ENCODE data around the gene RUNDC3A.

The RUNDC3A gene

GRCh38 chr17:44283344-44284023 is 24.9 kb upstream of the RUNDC3A start:
- no peak for DNase-seq (ENCODE audit: low read depth in 3 of 3)

DNA sequence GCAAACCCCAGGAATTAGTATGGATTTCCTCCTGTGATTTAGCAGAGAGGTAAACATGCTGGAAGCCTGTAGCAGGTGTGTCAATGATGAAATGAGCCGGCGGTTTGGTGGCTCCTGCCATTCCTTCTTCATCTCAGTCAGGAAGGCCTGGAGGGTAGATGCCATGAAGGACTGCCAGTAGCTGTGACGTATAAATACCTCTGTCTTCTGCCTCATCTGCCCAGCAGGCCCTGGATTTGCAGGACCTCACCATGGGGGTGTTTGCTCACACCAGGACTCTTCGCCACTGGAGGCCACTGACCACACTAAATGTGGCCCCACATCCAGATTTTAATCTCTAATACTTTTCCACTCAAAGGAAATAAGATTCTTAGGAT is 24.4 kb upstream of the RUNDC3A start:
- no peak for DNase-seq (ENCODE audit: low read depth in 3 of 3)

DNA sequence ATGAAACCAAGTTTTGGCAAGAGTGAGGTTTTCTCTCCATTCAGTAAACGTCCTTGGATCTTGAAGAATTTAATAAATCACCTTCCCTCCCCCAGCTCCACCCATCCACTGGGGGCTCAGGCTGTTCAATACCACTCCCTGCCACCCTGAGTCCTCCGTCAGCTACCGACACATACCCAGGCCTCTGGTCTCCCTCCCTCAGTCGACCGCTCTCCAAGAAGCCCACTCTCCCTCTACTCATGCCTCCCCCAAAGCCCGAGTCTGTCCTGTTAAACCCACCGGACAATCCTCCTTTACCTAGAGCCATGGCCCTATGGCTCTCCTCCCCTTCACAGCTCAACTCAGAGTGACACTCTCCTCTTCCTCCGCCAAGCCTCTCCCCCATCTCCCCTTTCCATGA is 20.8 kb upstream of the RUNDC3A start:
- no peak for DNase-seq (ENCODE audit: low read depth in 3 of 3)

DNA sequence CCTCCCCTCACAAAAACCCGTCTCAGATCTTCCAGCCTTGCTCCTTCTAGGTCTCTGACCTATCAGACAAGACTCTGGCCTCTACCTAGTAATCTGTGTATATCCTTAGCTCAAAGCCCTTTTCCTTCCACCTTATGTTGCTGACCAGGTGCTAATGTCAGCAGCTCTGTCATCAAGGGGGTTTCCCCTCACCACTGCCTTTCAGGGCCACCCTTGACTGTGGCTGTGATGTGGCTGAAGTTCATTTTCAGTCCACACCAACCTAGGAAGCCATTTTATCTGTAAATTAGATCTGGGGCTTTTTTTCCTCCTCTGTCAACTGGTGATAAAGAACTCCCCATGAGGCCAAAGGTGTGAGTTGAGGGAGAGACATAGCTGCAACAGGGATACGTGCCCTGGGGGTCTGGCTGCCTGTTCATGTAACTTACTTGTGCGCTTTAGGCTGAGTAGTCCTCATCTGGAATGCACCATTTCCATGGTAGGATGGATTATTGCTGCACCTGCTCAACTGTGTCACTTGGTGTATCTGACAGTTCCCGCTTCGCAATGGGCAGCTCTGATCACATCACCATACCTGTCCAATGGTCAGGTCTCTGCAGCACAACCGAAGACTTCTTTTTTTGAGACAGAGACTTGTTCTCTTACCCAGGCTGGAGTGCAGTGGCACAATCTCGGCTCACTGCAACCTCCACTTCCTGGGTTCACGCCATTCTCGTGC is 14.7 kb upstream of the RUNDC3A start:
- DNase-seq (ENCODE audit: low read depth in 3 of 3): no peak

DNA sequence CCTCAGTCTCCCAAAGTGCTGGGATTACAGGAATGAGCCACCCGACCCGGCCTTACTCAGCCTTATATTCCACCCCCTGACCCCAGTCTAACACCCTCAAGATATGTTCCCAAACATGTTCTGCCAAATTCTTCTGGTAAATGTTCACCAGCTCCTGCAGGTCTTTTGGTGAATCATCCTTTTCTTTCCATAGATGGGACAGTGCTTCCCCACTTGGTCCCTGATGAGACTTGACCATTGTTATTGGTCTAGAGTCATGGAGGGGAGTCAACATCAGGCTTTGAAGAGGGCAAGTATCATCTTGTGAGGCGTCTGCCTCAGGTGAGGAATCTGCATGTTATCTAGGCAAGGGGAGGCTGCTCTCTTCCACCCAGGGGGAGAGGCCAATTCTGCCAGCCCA is 10.4 kb upstream of the RUNDC3A start:
- DNase-seq (ENCODE audit: low read depth in 3 of 3): no peak

DNA sequence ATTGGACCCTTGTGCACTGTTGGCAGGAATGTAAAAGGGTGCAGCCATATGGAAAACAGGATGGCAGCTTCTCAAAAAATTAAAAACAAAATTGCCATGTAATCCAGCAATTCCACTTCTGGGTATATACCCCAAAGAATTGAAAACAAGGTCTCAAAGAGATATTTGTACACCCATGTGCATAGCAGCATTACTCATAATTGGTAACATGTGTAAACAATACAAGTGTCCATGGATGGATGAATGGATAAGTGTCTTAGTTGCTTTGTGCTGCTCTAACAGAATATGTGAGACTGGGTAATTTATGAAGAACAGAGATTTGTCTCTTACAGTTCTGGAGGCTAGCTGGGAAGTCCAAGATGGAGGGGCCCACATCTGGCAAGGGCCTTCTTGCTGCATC is 3.8 kb upstream of the RUNDC3A start:
- no peak for DNase-seq (ENCODE audit: low read depth in 3 of 3)

DNA sequence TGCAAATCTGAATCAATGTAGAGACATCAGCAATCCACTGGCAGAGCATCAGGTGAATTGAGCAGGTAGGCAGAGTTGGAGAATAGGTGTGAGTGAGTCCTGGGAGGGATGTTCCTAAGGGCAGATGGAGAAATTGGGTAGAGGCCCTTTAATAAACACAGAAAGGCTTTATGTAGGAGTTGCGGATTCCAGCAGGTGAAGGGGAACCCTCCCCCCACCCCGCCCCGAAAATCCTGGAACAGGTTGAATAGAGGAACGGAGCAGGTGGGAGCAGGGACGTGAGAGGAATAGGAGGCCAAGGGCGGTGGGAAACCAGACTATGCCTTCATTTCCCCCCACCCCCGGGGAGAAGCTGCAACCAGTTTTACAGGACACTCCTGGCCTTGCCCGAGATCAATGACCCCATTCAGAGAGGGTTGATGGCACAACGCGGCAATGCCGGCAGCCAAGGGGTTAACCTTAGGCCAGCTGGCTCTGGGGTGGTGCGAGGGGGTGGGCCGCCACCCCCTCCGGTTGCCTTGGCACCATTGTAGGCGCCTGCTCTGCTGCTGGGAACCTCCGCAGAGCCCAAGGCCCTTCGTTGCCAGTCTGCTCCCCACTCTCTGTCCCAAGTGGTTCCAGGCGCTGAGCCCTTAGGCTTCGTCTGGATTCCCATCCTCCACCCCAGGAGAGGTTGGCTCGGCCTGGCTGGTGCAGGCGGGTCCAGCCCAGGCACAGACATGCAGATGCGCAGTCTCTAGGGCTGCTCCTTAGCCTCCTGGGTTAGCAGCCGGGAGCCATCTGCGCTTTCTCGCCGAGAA is 814 bp upstream of the RUNDC3A start:
- DNase-seq (ENCODE audit: low read depth in 3 of 3): no peak

DNA sequence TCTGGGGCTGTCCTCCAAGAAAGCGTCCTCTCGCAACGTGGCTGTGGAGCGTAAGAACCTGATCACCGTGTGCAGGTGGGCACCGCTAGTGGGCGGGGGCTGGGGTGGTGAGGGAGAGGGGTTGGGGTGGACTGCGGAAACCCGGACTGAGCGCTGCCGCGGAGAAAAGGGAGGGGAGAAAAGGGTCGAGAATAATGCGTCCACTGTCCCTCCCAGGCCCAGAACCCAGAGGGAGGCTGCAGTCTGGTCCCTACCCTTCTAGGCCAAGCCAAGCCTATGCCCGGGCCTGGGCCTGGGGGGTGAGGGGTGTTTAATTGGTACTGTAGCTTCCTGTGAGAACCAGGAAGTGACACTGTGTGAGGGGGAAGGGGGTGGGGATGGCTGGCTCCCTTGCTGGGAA is 464 bp downstream of the RUNDC3A start:
- no peak for DNase-seq (ENCODE audit: low read depth in 3 of 3)

DNA sequence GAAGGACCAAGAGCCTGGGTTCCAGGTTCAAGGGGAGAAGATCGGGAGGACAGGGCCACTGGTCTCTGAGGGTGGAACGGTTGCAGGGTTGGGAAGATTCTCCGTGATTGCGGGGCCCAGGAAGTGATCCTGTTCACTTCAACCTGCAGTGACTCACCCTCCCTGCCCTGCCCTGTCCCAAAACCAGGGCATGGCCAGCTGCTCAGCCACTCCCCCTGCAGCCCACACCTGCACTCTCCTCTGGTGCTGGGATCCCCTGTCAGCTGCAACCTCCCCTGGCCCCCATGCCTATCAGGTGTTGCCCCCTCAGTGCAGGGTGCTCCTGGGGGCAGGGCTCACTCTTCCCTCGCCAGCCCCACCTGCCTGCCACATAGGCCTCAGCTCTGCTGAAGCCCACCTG is 1.1 kb downstream of the RUNDC3A start:
- DNase-seq (ENCODE audit: low read depth in 3 of 3): no peak

GRCh38 chr17:44310188-44310587 is 1.8 kb downstream of the RUNDC3A start:
- no peak for DNase-seq (ENCODE audit: low read depth in 3 of 3)

DNA sequence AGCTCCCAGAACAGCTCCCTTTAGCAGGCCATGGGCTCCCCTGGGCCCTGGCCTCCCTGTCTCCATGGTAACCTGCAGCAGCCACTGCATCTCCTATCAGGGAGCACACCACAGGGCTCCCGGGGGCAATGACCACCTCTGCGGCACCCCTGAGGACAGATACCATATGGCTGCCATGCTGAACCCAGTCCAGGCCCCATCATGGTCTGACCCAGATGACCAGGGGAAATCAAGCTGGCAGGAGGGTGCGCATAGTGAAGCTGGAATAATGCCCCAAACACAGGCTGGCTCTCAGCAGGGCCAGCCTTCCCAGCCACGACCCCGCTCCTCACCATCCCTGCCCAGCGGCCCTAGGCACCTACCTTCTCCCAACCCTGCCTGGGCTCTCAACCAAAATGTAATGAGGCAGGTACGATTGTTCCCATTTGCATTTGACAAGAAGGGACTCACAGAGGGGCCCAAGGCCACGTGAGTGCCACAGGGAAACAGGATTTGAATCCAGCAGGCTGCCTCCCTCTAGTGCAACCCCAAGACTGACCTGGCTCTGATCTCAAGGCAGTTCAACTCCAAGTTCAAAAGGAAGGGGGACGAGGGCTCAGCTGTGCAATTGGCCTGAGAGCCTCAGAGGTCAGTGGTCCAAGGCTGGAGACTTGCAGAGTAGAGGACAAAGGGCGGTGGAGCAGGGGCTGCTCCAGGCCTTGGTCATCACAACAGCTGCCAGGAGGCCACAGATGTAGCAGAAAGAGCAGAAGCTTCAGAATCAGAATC is 2.4 kb downstream of the RUNDC3A start:
- no peak for DNase-seq (ENCODE audit: low read depth in 3 of 3)

DNA sequence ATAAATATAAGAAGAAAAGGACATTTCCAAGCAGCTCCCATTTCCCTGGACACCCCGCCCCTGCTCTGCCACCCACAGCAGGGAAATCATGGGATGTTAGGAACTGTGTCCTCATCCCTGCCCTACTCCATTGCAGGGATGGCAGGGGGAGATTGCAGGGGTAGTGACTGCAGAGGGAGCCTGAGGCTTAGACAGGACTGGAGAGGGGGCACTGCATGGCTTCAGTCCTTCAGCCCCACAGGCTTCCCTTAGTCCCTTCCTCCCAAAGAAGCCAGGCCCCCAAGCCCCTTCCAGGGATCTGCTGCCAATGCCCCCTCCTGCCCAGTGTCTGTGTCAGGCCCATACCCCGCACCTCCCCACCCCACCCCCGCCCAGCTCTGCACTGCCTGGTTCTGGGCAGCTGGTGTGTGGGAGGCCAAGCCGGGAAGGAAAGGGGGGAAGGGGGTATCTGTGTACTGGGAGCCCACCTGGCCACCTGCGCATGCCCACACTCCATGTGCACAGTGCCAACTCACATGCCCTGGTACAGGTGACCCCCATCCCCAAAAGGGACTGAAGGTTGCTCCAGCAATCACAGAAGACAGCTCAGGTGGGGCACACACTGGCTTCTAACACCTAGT is 3.3 kb downstream of the RUNDC3A start:
- DNase-seq (ENCODE audit: low read depth in 3 of 3): no peak

- no peak for DNase-seq (ENCODE audit: low read depth in 3 of 3)
Measured at GRCh38 chr17:44312396-44313104, 4.1 kb downstream of the RUNDC3A start.

- DNase-seq (ENCODE audit: low read depth in 3 of 3): no peak
Measured at GRCh38 chr17:44314031-44314430, 5.6 kb downstream of the RUNDC3A start.

GRCh38 chr17:44314524-44314868 is 6.1 kb downstream of the RUNDC3A start:
- DNase-seq (ENCODE audit: low read depth in 3 of 3): no peak

- DNase-seq (ENCODE audit: low read depth in 3 of 3): peak in 2 of 3 donors; percentile 29 to 47
Measured at GRCh38 chr17:44314869-44315661, 6.7 kb downstream of the RUNDC3A start.

DNA sequence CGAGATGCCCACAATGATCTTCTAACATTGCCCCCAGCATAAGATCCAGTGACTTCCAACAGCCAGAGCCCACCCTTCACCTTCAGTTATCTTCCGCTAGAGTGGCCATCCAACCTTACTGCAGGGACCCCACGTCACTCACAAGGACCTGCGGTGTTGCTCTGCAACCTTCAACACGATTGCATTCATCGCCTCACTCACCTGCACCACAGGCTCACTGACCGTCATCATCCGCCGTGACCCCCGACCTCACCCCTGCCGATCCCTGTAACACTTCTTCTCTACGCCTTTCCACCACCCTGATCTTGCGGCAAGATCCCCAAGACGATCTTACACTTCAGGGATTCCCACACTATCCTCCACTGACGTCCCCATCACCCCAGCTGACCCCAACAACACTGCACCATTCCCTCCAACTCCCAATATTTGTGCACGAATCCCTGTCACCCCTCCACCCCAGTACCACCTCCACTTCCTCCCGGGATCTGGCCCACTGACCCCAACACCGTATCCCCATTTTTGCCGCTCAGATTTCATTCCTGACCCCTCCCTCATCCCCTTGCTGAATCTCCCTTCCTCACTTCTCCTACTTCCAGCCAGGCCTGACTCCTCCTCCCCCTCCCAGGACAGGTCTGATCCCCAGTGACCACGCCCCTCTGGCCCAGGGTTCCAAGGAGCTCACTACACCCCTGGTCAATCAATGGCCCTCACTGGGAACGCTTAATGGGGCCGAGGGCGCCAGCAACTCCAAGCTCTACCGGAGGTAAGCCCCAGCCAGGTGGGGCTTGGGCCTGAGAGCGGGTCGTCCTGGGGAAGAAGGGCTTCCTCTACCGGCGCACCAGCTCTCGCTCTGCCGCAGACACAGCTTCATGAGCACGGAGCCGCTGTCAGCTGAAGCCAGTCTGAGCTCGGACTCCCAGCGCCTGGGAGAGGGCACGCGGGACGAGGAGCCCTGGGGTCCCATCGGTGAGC is 7.6 kb downstream of the RUNDC3A start:
- DNase-seq (ENCODE audit: low read depth in 3 of 3): no peak

DNA sequence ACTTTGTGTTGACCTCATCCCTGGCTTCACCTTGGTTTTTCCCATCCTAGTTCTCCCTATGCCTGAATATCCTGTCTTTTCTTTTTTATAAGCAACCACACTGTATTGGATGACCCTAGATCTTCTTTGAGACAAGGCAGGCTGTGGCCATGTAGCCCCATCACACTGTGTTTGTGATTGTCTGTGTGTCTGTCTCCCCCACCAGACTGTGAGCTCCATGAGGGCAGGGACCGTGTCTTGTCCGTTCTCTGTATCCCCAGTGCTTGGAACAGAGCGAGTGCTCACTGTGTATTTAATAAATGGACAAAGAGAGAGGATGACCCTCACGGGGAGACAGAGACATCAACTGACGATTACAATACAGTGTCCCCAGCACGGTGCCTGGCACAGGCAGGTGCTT is 9.1 kb downstream of the RUNDC3A start:
- no peak for DNase-seq (ENCODE audit: low read depth in 3 of 3)

All from stimulated activated CD4-positive, alpha-beta T cell treated with anti-CD3 and anti-CD28 coated beads, TNF-alpha, amount 100 ng/mL, for 48 hours (primary cell).